ENCODE measurements around the gene SCFD2.

The SCFD2 gene

DNA sequence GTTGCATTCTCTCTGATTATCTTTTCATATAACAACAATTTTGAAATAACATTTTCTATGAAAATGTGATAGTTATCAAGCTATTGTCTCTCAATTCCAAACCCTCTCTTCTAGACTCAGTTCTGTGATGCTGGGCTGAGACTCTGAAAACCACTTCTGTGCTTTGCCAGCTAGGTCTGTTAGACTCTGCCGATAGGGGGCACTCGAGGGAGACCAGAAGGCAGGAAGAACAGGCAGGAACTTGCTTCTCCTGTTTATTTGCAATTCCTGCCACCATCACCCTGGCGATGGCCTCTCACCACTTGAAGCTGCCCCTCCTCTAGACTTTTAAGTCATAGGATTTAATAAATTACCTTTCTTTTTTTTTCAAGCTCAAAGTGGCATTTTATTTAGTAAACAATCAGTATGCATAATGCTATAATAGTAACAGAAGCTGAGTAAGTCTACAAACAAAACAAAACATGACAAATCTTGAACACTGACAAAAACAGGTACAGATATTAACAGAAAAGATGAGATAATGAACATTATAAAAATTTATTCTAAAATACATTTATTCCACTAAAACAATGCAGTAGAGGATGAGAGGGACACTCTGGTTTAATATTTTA lies 454.1 kb downstream of the SCFD2 start:
- no peak overlapping the region for H3K4me3 ChIP-seq (replicated peaks; ENCODE audit: low read depth, low read length)
- peak; percentile 20 for DNase-seq (ENCODE audit: extremely low read depth, insufficient read length)
- TF ChIP-seq, protein P1, sequence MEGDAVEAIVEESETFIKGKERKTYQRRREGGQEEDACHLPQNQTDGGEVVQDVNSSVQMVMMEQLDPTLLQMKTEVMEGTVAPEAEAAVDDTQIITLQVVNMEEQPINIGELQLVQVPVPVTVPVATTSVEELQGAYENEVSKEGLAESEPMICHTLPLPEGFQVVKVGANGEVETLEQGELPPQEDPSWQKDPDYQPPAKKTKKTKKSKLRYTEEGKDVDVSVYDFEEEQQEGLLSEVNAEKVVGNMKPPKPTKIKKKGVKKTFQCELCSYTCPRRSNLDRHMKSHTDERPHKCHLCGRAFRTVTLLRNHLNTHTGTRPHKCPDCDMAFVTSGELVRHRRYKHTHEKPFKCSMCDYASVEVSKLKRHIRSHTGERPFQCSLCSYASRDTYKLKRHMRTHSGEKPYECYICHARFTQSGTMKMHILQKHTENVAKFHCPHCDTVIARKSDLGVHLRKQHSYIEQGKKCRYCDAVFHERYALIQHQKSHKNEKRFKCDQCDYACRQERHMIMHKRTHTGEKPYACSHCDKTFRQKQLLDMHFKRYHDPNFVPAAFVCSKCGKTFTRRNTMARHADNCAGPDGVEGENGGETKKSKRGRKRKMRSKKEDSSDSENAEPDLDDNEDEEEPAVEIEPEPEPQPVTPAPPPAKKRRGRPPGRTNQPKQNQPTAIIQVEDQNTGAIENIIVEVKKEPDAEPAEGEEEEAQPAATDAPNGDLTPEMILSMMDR (IDR thresholded peaks at IDR 0.05; ENCODE audit: insufficient read depth, low read length, poor library complexity, severe bottlenecking): peak; percentile 91

DNA sequence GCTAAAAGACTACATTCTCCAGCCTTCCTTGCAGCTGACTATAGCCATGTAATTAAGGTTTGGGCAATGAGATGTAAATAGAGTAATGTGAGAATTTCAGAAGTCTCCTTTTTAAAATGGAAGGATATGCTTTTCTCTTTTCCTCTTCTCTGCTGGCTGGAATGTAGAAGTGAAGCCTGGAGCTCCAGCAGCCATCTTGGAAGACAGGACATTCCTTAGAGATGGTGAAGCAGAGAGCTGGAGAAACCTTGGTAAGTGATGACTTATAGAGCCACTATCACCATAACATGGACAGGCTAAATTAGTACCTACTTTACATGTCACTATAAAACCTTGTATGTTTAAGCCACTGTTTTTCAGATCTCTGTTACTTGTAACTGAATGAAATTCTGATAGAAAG lies 455.7 kb downstream of the SCFD2 start:
- no peaks in the 10 kb centered on the region for H3K36me3 ChIP-seq (ENCODE audit: control insufficient read depth, insufficient read depth, low read length)
- no peaks in the 10 kb centered on the region for H3K27me3 ChIP-seq (replicated peaks; ENCODE audit: control insufficient read depth, insufficient read depth, low read length)
- no peak overlapping the region for H3K4me3 ChIP-seq (replicated peaks; ENCODE audit: low read depth, low read length)
- TF ChIP-seq, protein P1 (IDR thresholded peaks at IDR 0.05; ENCODE audit: insufficient read depth, low read length, poor library complexity, severe bottlenecking): no peak
- no peak for DNase-seq (ENCODE audit: extremely low read depth, insufficient read length)

More for the DNA sequence above, 454.1 kb downstream of the SCFD2 start:
- H3K27me3 ChIP-seq (replicated peaks; ENCODE audit: control insufficient read depth, insufficient read depth, low read length): no peaks in the 10 kb centered on the region
- no peaks in the 10 kb centered on the region for H3K36me3 ChIP-seq (ENCODE audit: control insufficient read depth, insufficient read depth, low read length)

DNA sequence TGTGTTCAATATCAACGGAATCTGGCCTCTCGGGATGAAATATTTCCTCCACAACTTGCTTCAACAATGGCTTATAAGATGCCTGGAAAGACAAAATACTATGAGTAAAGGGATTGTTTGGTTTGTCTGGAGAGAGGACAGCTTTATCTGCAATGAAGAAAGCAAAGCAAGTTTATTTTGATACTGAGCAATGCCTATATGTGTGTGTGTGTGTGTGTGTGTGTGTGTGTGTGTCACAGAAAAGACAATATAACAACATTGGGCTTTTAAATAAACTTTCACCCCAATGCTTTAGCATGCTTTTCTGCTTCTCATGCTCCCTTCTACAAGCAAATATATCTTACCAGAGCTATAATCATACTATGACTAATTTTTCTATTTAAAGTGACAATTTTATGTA lies 458.4 kb downstream of the SCFD2 start:
- DNase-seq (ENCODE audit: extremely low read depth, insufficient read length): no peak
- TF ChIP-seq, protein P1 (IDR thresholded peaks at IDR 0.05; ENCODE audit: insufficient read depth, low read length, poor library complexity, severe bottlenecking): no peak
- Histone ChIP-seq H3K4me3 (replicated peaks; ENCODE audit: low read depth, low read length) (no peak overlapping the region), H3K27me3 (replicated peaks; ENCODE audit: control insufficient read depth, insufficient read depth, low read length) (no peaks in the 10 kb centered on the region), H3K36me3 (ENCODE audit: control insufficient read depth, insufficient read depth, low read length) (no peaks in the 10 kb centered on the region)

DNA sequence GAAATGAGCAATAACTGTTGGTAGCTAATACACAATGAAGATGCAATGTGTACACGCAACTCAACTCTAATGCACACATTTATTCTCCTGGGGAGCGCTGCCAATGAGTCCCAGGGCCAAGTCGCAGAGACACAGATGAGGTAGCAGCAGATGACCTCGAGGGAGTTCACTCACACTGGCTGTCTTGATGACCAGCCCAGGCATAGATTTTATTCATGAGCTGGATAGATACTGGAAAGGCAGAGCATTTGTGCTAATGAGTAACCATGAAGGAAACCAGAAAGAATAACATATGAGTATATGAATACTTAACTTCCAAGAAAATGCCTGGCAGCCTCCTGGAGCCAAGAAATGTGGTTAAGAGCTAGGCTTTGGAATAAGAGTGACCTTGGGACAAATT lies 461.4 kb downstream of the SCFD2 start:
- Histone ChIP-seq H3K4me3 (replicated peaks; ENCODE audit: low read depth, low read length) (no peak overlapping the region), H3K27me3 (replicated peaks; ENCODE audit: control insufficient read depth, insufficient read depth, low read length) (no peaks in the 10 kb centered on the region), H3K36me3 (ENCODE audit: control insufficient read depth, insufficient read depth, low read length) (no peaks in the 10 kb centered on the region)
- TF ChIP-seq, protein P1 (IDR thresholded peaks at IDR 0.05; ENCODE audit: insufficient read depth, low read length, poor library complexity, severe bottlenecking): no peak
- DNase-seq (ENCODE audit: extremely low read depth, insufficient read length): no peak

DNA sequence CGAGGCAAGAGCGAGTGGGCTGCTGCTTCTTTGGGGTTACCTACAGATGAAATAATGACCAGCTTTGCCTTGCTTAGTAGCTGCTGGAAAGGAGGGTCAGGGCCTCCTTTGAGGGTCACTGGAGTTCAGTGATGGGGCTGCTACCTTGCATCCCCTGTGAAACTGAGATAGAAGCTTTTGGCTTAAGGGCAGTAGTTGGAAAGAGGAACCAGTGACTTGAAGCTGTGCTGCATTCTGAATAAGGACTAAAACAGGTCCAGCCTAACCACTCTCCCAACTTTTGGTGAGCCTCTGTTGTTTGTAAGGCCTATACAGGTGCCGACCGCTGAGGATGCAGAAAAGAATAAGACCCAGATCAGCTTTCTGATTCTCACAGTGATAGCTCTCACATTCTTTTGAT lies 462.6 kb downstream of the SCFD2 start:
- Histone ChIP-seq H3K27me3 (replicated peaks; ENCODE audit: control insufficient read depth, insufficient read depth, low read length) (no peaks in the 10 kb centered on the region), H3K36me3 (ENCODE audit: control insufficient read depth, insufficient read depth, low read length) (no peaks in the 10 kb centered on the region), H3K4me3 (replicated peaks; ENCODE audit: low read depth, low read length) (no peak overlapping the region)
- DNase-seq (ENCODE audit: extremely low read depth, insufficient read length): no peak
- TF ChIP-seq, protein P1 (IDR thresholded peaks at IDR 0.05; ENCODE audit: insufficient read depth, low read length, poor library complexity, severe bottlenecking): no peak

DNA sequence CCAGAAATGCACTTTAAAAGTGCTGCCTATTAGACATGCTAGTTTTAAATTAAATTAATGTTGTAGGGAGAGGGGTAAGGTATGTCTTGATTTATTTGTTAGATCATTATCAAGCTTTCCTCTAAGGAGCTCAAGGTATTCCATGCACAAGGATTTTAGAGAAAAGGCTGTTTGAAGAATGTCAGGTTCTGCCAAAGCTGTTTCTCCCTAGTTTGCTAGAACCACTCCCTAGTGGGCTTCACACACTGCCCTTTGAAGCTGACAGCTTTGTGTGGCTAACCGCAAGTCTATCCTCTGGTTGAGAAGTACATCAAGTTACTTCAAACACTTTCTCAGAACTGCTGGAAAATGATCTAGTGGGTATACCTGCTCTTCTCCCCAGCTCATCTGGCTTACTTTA lies 471.4 kb downstream of the SCFD2 start:
- DNase-seq (ENCODE audit: extremely low read depth, insufficient read length): no peak
- TF ChIP-seq, protein P1 (IDR thresholded peaks at IDR 0.05; ENCODE audit: insufficient read depth, low read length, poor library complexity, severe bottlenecking): no peak
- Histone ChIP-seq H3K4me3 (replicated peaks; ENCODE audit: low read depth, low read length) (no peak overlapping the region), H3K36me3 (ENCODE audit: control insufficient read depth, insufficient read depth, low read length) (no peaks in the 10 kb centered on the region), H3K27me3 (replicated peaks; ENCODE audit: control insufficient read depth, insufficient read depth, low read length) (no peaks in the 10 kb centered on the region)
